HepG2 (cell line): ENCODE data around the gene MAN1A1. TPM values are rescaled to one million over a fixed set of nuclear protein-coding genes. Genes with fewer than 3 reads are reported as not detected.

Experiments
- ARNT2 ChIP-seq: sonication (generic); formaldehyde crosslinking; IDR thresholded peaks from 2 replicates; pipeline ENCODE4 v1.8.0; 2022; ENCODE audit warnings: mild to moderate bottlenecking, low read depth, missing genetic modification reagents, moderate library complexity
- CBFB ChIP-seq: sonication (generic); formaldehyde crosslinking; IDR thresholded peaks from 2 replicates; pipeline ENCODE4 v1.4.0; 2020; ENCODE audit warnings: missing genetic modification reagents
- IKZF4 ChIP-seq: sonication (generic); formaldehyde crosslinking; IDR thresholded peaks from 2 replicates; pipeline ENCODE4 v1.5.1; 2020; ENCODE audit warnings: borderline replicate concordance, mild to moderate bottlenecking, low read depth, missing genetic modification reagents; ENCODE audit errors: not compliant biosample characterization
- KLF13 ChIP-seq: sonication (generic); formaldehyde crosslinking; IDR thresholded peaks from 2 replicates; pipeline ENCODE4 v1.4.0; 2020; ENCODE audit warnings: mild to moderate bottlenecking, missing genetic modification reagents
- MEF2D ChIP-seq: sonication (generic); formaldehyde crosslinking; IDR thresholded peaks from 2 replicates; pipeline ENCODE4 v1.5.1; 2020; ENCODE audit warnings: mild to moderate bottlenecking, missing genetic modification reagents
- NCOR1 ChIP-seq: fragments of 200-600 bp; sonication (generic); IDR thresholded peaks from 2 replicates; pipeline ENCODE4 v1.7.0; 2017; ENCODE audit warnings: antibody characterized with exemption, low read length, borderline replicate concordance
- NFKB2 ChIP-seq: sonication (generic); formaldehyde crosslinking; IDR thresholded peaks from 2 replicates; pipeline ENCODE4 v1.4.0; 2020; ENCODE audit warnings: missing genetic modification reagents, borderline replicate concordance
- PLSCR1 ChIP-seq: sonication (generic); formaldehyde crosslinking; IDR thresholded peaks from 2 replicates; pipeline ENCODE4 v1.5.0; 2020; ENCODE audit warnings: missing genetic modification reagents, mild to moderate bottlenecking, borderline replicate concordance
- PPARG ChIP-seq: conservative IDR thresholded peaks from 2 replicates; pipeline ENCODE4 v1.6.1; 2016; ENCODE audit warnings: missing biosample characterization, missing genetic modification reagents
- SNRNP70 ChIP-seq: fragments of 200-400 bp; formaldehyde crosslinking; IDR thresholded peaks from 2 replicates; pipeline ENCODE4 v1.6.1; 2017; ENCODE audit warnings: mild to moderate bottlenecking, low read depth, low read length, moderate library complexity
- THAP11 ChIP-seq: IDR thresholded peaks from 2 replicates; pipeline ENCODE4 v1.6.1; 2016; ENCODE audit warnings: missing biosample characterization, missing genetic modification reagents
- TP53 ChIP-seq: sonication (generic); formaldehyde crosslinking; conservative IDR thresholded peaks from 2 replicates; pipeline ENCODE4 v1.4.0; 2020; ENCODE audit warnings: missing genetic modification reagents
- ZNF143 ChIP-seq: sonication (generic); formaldehyde crosslinking; IDR thresholded peaks from 2 replicates; pipeline ENCODE4 v1.4.0; 2020; ENCODE audit warnings: missing genetic modification reagents
- ZNF432 ChIP-seq: sonication (generic); formaldehyde crosslinking; IDR thresholded peaks from 2 replicates; pipeline ENCODE4 v1.5.0; 2020; ENCODE audit warnings: missing genetic modification reagents, mild to moderate bottlenecking, borderline replicate concordance
- ZNF589 ChIP-seq: sonication (generic); formaldehyde crosslinking; conservative IDR thresholded peaks from 2 replicates; pipeline ENCODE4 v1.8.0; 2022; ENCODE audit warnings: mild to moderate bottlenecking, moderate library complexity, missing genetic modification reagents
- ZNF766 ChIP-seq: sonication (generic); formaldehyde crosslinking; IDR thresholded peaks from 2 replicates; pipeline ENCODE4 v1.5.0; 2020; ENCODE audit warnings: missing genetic modification reagents, borderline replicate concordance
- polyA plus RNA-seq, 8 experiments: library from polyadenylated mRNA; depleted of rRNA in 3 of 8; stranded (reverse) in 7 of 8; unstranded in 1 of 8; fragments of >200 nt; fragmentation: Illumina TruSeq in 4 of 8; extraction: Trizol in 4 of 8; gene quantifications; 2 replicates each; pipeline versions ENCODE4 v1.2.1 to v1.2.3, GENCODE V29; 2011 to 2016; ENCODE audit warnings: low read depth in 4 of 8, missing spikeins in 1 of 8, mixed read lengths in 1 of 8; ENCODE audit not compliant: insufficient read depth in 1 of 8
- total RNA-seq, 5 experiments: library from RNA; depleted of rRNA; stranded (reverse); fragments of >200 nt; fragmentation: Illumina TruSeq; extraction: Trizol; gene quantifications; 2 replicates each; pipeline ENCODE4 v1.2.3, GENCODE V29; 2016; ENCODE audit warnings: low read depth in 1 of 5
- TF ChIP-seq, protein P1 (sequence below): sonication (generic); formaldehyde crosslinking; IDR thresholded peaks from 2 replicates; pipeline ENCODE4 v1.4.0; 2020; ENCODE audit warnings: missing genetic modification reagents
- TF ChIP-seq, protein P2 (sequence below): sonication (generic); formaldehyde crosslinking; IDR thresholded peaks from 2 replicates; pipeline ENCODE4 v1.4.0; 2020; ENCODE audit warnings: missing genetic modification reagents
- TF ChIP-seq, protein P3 (sequence below): sonication (generic); formaldehyde crosslinking; IDR thresholded peaks from 2 replicates; pipeline ENCODE4 v1.4.0; 2020; ENCODE audit warnings: missing genetic modification reagents, mild to moderate bottlenecking, borderline replicate concordance
- TF ChIP-seq, protein P4 (sequence below): sonication (generic); formaldehyde crosslinking; IDR thresholded peaks from 2 replicates; pipeline ENCODE4 v1.8.1; 2023; ENCODE audit warnings: mild to moderate bottlenecking, moderate library complexity, missing genetic modification reagents

Gene MAN1A1
- total and polyA plus RNA-seq, 2 of the 13 experiments (the other 11 are each of a cell fraction or from before 2014, with no cell fraction given), result 156 to 236 TPM

- TF ChIP-seq ZNF766 (CRISPR knock-in tag) (no peak), TP53 (CRISPR knock-in tag) (no peak), KLF13 (CRISPR knock-in tag) (no peak), ZNF432 (CRISPR knock-in tag) (no peak), ZNF143 (no peak), THAP11 (CRISPR knock-in tag) (no peak), NFKB2 (CRISPR knock-in tag) (no peak; the same call in 1 of the 2 replicates), IKZF4 (no peak), ZNF589 (CRISPR knock-in tag) (no peak), CBFB (CRISPR knock-in tag) (no peak), MEF2D (CRISPR knock-in tag) (no peak; the same call in 1 of the 2 replicates), PPARG (no peak), ARNT2 (CRISPR knock-in tag) (no peak), PLSCR1 (CRISPR knock-in tag) (no peak), NCOR1 (peak; percentile 56; the same call in 1 of the 2 replicates), SNRNP70 (no peak)
- TF ChIP-seq, protein P1, sequence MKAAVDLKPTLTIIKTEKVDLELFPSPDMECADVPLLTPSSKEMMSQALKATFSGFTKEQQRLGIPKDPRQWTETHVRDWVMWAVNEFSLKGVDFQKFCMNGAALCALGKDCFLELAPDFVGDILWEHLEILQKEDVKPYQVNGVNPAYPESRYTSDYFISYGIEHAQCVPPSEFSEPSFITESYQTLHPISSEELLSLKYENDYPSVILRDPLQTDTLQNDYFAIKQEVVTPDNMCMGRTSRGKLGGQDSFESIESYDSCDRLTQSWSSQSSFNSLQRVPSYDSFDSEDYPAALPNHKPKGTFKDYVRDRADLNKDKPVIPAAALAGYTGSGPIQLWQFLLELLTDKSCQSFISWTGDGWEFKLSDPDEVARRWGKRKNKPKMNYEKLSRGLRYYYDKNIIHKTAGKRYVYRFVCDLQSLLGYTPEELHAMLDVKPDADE (CRISPR knock-in tag), result no peak
- TF ChIP-seq, protein P2, sequence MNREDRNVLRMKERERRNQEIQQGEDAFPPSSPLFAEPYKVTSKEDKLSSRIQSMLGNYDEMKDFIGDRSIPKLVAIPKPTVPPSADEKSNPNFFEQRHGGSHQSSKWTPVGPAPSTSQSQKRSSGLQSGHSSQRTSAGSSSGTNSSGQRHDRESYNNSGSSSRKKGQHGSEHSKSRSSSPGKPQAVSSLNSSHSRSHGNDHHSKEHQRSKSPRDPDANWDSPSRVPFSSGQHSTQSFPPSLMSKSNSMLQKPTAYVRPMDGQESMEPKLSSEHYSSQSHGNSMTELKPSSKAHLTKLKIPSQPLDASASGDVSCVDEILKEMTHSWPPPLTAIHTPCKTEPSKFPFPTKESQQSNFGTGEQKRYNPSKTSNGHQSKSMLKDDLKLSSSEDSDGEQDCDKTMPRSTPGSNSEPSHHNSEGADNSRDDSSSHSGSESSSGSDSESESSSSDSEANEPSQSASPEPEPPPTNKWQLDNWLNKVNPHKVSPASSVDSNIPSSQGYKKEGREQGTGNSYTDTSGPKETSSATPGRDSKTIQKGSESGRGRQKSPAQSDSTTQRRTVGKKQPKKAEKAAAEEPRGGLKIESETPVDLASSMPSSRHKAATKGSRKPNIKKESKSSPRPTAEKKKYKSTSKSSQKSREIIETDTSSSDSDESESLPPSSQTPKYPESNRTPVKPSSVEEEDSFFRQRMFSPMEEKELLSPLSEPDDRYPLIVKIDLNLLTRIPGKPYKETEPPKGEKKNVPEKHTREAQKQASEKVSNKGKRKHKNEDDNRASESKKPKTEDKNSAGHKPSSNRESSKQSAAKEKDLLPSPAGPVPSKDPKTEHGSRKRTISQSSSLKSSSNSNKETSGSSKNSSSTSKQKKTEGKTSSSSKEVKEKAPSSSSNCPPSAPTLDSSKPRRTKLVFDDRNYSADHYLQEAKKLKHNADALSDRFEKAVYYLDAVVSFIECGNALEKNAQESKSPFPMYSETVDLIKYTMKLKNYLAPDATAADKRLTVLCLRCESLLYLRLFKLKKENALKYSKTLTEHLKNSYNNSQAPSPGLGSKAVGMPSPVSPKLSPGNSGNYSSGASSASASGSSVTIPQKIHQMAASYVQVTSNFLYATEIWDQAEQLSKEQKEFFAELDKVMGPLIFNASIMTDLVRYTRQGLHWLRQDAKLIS (CRISPR knock-in tag), result no peak; the same call in 1 of the 2 replicates
- TF ChIP-seq, protein P3, sequence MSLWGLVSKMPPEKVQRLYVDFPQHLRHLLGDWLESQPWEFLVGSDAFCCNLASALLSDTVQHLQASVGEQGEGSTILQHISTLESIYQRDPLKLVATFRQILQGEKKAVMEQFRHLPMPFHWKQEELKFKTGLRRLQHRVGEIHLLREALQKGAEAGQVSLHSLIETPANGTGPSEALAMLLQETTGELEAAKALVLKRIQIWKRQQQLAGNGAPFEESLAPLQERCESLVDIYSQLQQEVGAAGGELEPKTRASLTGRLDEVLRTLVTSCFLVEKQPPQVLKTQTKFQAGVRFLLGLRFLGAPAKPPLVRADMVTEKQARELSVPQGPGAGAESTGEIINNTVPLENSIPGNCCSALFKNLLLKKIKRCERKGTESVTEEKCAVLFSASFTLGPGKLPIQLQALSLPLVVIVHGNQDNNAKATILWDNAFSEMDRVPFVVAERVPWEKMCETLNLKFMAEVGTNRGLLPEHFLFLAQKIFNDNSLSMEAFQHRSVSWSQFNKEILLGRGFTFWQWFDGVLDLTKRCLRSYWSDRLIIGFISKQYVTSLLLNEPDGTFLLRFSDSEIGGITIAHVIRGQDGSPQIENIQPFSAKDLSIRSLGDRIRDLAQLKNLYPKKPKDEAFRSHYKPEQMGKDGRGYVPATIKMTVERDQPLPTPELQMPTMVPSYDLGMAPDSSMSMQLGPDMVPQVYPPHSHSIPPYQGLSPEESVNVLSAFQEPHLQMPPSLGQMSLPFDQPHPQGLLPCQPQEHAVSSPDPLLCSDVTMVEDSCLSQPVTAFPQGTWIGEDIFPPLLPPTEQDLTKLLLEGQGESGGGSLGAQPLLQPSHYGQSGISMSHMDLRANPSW, result no peak; the same call in 1 of the 2 replicates
- TF ChIP-seq, protein P4, sequence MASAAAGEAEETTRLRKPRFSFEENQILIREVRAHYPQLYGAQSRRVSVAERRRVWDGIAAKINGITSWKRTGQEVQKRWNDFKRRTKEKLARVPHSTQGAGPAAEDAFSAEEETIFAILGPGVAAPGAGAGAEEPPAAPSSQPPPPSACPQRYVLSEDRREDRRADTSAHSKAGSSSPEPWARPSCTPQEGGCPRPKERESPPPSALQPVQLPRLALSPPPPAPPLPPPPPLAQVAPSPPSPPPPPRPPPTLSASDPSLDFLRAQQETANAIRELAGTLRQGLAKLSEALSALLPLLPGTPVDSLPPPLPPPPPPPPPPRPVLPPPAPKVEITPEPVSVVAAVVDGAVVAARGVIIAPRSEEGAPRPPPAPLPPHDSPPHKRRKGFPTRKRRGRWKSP (CRISPR knock-in tag), result 0 out of 2 replicates have a peak, but pooled peaks have one; percentile 19
Observed at GRCh38 chr6:119348096-119348747, 1.3 kb downstream of the MAN1A1 start (continued).
